Measurements from ENCODE around the gene GMCL2.

GMCL2 gene

DNA sequence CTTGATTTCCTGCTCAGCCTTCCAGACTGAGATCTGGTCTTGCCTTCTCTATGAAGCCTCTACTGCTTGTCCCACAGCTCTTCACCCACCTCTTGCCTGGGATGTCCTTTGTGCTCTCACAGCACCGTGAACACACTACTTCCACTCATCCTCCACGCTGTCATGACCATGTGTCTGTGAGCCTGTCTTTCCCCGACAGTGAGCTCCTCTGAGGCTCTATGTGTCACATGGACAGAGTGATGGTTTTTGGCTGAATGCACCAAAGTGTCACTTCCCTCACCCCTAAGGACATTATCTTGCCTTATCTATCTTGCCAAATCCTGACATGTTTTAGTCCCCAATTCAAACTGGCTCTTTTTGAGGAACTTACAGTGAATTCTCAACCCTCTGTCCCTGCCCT lies 34.1 kb upstream of the GMCL2 start:
- peaks cover 65% of the 10 kb centered on the region for H3K36me3 ChIP-seq (ENCODE audit: control insufficient read depth, insufficient read depth, low read length)
- no peak overlapping the region for H3K9ac ChIP-seq (ENCODE audit: low read length)

DNA sequence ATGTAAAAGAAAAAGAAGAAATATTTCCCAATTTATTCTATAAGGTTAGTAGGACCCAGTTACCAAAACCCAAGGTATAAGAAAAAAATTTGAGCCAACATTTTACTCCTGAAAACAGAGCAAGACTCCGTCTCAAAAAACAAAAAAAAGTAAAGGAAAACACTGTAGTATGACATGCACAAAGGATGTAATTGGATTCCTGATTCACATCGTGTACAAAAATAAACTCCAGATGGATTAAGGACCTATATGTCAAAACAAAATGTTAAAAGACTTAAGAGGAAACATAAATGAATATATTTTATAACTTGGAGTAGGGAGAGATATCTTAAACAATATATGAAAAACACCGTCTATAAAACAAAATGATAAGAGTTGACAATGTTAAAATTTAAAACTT lies 31.7 kb upstream of the GMCL2 start:
- peaks cover 6% of the 10 kb centered on the region for H3K4me1 ChIP-seq (ENCODE audit: control insufficient read depth, insufficient read depth, low read length)
- H3K27me3 ChIP-seq (ENCODE audit: control insufficient read depth, insufficient read depth, low read length): no peaks in the 10 kb centered on the region
- H3K9me3 ChIP-seq (ENCODE audit: control insufficient read depth, insufficient read depth, low read depth, low read length): no peaks in the 10 kb centered on the region
- no peak overlapping the region for H3K4me3 ChIP-seq (ENCODE audit: low read depth, low read length)
- no peak overlapping the region for H3K9ac ChIP-seq (ENCODE audit: low read length)
- peaks cover 80% of the 10 kb centered on the region for H3K36me3 ChIP-seq (ENCODE audit: control insufficient read depth, insufficient read depth, low read length)
- H3K27ac ChIP-seq (ENCODE audit: low read depth, low read length): no peak overlapping the region

More for the DNA sequence above, 34.1 kb upstream of the GMCL2 start:
- no peaks in the 10 kb centered on the region for H3K9me3 ChIP-seq (ENCODE audit: control insufficient read depth, insufficient read depth, low read depth, low read length)
- H3K4me3 ChIP-seq (ENCODE audit: low read depth, low read length): no peak overlapping the region
- peaks cover 14% of the 10 kb centered on the region for H3K4me1 ChIP-seq (ENCODE audit: control insufficient read depth, insufficient read depth, low read length)
- no peak overlapping the region for H3K27ac ChIP-seq (ENCODE audit: low read depth, low read length)
- no peaks in the 10 kb centered on the region for H3K27me3 ChIP-seq (ENCODE audit: control insufficient read depth, insufficient read depth, low read length)

DNA sequence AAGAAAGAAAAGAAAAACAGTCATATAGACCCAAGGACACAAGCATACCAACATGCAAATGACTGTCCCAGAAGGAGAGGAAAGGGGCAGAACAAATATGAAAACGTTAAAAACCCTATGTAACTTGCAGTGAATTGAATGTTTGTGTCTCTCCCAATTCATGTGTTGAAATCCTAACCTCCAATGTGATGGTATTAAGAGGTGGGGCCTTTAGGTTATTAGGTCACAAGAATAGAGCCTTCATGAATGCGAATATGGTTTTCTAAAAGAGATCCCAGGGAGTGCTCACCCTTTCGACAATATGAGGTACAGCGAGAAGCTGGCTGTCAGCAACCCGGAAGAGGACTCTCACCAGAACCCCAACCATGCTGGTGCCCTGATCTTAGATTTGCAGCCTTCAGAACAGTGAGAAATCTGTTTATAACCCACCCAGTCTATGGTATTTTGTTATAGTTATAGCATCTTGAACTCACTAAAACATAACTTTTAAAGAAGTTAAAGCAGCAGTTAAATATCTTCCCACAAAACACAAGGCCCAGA lies 31.1 kb upstream of the GMCL2 start:
- H3K36me3 ChIP-seq (ENCODE audit: control insufficient read depth, insufficient read depth, low read length): peaks cover 80% of the 10 kb centered on the region

DNA sequence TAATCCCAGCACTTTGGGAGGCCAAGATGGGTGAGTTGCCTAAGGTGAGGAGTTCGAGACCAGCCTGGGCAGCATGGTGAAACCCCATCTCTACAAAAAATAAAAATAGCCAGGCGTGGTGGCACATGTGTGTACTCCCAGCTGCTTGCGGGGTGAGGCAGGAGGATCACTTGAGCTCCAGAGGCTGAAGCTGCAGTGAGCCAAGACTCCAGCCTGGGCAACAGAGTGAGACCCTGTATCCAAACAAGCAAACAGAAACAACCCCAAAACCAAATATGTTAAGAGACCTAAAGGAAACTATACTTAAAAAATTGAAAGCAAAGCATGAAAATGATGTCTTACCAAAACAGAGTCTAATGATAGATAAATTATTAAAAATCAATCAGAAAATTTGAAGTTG lies 29.6 kb upstream of the GMCL2 start:
- H3K4me3 ChIP-seq (ENCODE audit: low read depth, low read length): no peak overlapping the region
- H3K27ac ChIP-seq (ENCODE audit: low read depth, low read length): no peak overlapping the region
- H3K27me3 ChIP-seq (ENCODE audit: control insufficient read depth, insufficient read depth, low read length): no peaks in the 10 kb centered on the region
- H3K36me3 ChIP-seq (ENCODE audit: control insufficient read depth, insufficient read depth, low read length): peaks cover 86% of the 10 kb centered on the region
- no peak overlapping the region for H3K9ac ChIP-seq (ENCODE audit: low read length)
- no peaks in the 10 kb centered on the region for H3K9me3 ChIP-seq (ENCODE audit: control insufficient read depth, insufficient read depth, low read depth, low read length)
- H3K4me1 ChIP-seq (ENCODE audit: control insufficient read depth, insufficient read depth, low read length): no peaks in the 10 kb centered on the region; the same call in 1 of the 2 replicates

More for the DNA sequence above, 31.1 kb upstream of the GMCL2 start:
- Histone ChIP-seq H3K9me3 (ENCODE audit: control insufficient read depth, insufficient read depth, low read depth, low read length) (no peaks in the 10 kb centered on the region), H3K9ac (ENCODE audit: low read length) (no peak overlapping the region), H3K27me3 (ENCODE audit: control insufficient read depth, insufficient read depth, low read length) (no peaks in the 10 kb centered on the region), H3K4me1 (ENCODE audit: control insufficient read depth, insufficient read depth, low read length) (peaks cover 1% of the 10 kb centered on the region; the same call in 1 of the 2 replicates), H3K4me3 (ENCODE audit: low read depth, low read length) (no peak overlapping the region), H3K27ac (ENCODE audit: low read depth, low read length) (no peak overlapping the region)

DNA sequence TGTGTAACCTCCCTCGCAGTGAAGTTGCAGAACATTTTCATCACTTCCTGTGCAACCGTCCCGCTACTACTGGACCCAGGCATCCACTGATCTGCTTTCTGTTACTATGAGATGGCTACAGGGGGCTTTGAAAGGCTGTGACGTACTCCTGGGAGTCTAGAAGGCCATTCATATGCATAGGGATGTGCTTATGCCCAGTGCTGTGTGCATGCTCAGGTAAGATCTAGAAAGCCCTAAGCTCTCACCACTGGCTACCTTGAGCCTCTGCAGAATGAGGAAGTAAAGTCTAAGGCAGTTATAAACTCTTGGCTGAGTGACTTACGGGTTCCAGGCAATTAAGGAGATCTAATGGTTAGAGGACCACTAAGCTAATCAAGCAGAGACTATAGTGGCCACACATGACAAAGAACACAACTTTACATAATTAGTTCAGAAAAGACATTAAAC lies 28.9 kb upstream of the GMCL2 start:
- Histone ChIP-seq H3K9ac (ENCODE audit: low read length) (no peak overlapping the region), H3K27ac (ENCODE audit: low read depth, low read length) (no peak overlapping the region), H3K36me3 (ENCODE audit: control insufficient read depth, insufficient read depth, low read length) (peaks cover 86% of the 10 kb centered on the region), H3K4me3 (ENCODE audit: low read depth, low read length) (no peak overlapping the region), H3K27me3 (ENCODE audit: control insufficient read depth, insufficient read depth, low read length) (no peaks in the 10 kb centered on the region), H3K9me3 (ENCODE audit: control insufficient read depth, insufficient read depth, low read depth, low read length) (no peaks in the 10 kb centered on the region), H3K4me1 (ENCODE audit: control insufficient read depth, insufficient read depth, low read length) (no peaks in the 10 kb centered on the region; the same call in 1 of the 2 replicates)

- H3K4me1 ChIP-seq (ENCODE audit: control insufficient read depth, insufficient read depth, low read length): no peaks in the 10 kb centered on the region; the same call in 1 of the 2 replicates
- no peaks in the 10 kb centered on the region for H3K9me3 ChIP-seq (ENCODE audit: control insufficient read depth, insufficient read depth, low read depth, low read length)
- H3K9ac ChIP-seq (ENCODE audit: low read length): no peak overlapping the region
- H3K27ac ChIP-seq (ENCODE audit: low read depth, low read length): no peak overlapping the region
- no peak overlapping the region for H3K4me3 ChIP-seq (ENCODE audit: low read depth, low read length)
- no peaks in the 10 kb centered on the region for H3K27me3 ChIP-seq (ENCODE audit: control insufficient read depth, insufficient read depth, low read length)
- peaks cover 86% of the 10 kb centered on the region for H3K36me3 ChIP-seq (ENCODE audit: control insufficient read depth, insufficient read depth, low read length)
These were observed 28.3 kb upstream of the GMCL2 start for GRCh38 chr5:178215280-178216002.

DNA sequence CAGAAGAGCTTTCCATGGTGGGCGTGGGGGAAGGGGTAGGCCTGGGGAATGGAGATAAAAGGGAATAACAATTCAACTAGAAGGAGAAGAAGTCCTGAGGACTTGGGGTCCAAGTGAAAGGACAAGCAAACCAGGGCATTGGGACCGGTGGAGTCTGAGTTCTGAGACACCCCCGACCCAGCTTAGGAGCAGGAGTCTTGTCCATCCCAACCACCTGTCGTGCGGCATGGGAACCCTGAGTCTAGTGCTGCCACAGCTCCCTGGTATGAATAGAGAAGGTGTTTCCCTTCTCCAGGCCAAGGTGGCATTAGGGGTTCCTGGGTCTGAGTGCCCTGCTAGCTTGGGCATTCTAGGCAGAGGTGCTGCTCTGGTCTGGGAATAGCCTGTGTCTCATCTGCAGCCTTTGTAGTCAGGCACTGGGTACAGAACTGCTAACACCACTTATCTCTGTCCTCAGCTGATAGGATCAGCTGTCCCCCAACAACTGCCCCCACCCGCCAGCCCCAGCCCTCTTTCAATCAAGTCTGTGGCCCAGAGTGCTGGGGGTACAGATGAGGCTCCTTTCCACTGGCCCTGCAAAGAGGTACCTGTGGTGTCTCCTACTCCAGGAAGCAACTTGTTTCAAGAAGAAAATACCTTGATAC lies 27.1 kb upstream of the GMCL2 start:
- no peaks in the 10 kb centered on the region for H3K27me3 ChIP-seq (ENCODE audit: control insufficient read depth, insufficient read depth, low read length)
- H3K9ac ChIP-seq (ENCODE audit: low read length): no peak overlapping the region
- no peak overlapping the region for H3K27ac ChIP-seq (ENCODE audit: low read depth, low read length)
- H3K4me3 ChIP-seq (ENCODE audit: low read depth, low read length): no peak overlapping the region
- H3K9me3 ChIP-seq (ENCODE audit: control insufficient read depth, insufficient read depth, low read depth, low read length): no peaks in the 10 kb centered on the region
- no peaks in the 10 kb centered on the region; the same call in 1 of the 2 replicates for H3K4me1 ChIP-seq (ENCODE audit: control insufficient read depth, insufficient read depth, low read length)
- H3K36me3 ChIP-seq (ENCODE audit: control insufficient read depth, insufficient read depth, low read length): peaks cover 93% of the 10 kb centered on the region

DNA sequence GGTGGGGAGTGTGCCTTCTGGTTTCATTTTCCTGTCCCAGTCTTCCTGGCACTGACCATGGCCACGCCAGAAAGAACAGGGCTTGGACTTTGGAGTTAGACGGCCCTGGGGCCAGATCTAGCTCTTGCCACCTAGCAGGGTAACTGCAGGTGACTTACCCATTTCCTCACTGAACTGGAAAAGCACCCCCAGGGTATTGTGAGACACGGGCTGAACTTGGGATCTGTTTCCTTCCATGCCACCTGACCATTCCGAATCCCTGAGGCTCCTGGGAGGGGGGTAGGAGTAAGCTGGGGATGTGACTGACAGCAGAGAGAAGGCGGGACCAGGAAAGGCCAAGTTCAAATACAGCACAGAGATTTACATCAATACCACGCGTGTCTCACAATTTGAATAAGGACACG lies 26.6 kb upstream of the GMCL2 start:
- Histone ChIP-seq H3K27ac (ENCODE audit: low read depth, low read length) (no peak overlapping the region), H3K9ac (ENCODE audit: low read length) (no peak overlapping the region), H3K36me3 (ENCODE audit: control insufficient read depth, insufficient read depth, low read length) (peaks cover 93% of the 10 kb centered on the region), H3K27me3 (ENCODE audit: control insufficient read depth, insufficient read depth, low read length) (no peaks in the 10 kb centered on the region), H3K4me1 (ENCODE audit: control insufficient read depth, insufficient read depth, low read length) (no peaks in the 10 kb centered on the region; the same call in 1 of the 2 replicates), H3K9me3 (ENCODE audit: control insufficient read depth, insufficient read depth, low read depth, low read length) (no peaks in the 10 kb centered on the region), H3K4me3 (ENCODE audit: low read depth, low read length) (no peak overlapping the region)

DNA sequence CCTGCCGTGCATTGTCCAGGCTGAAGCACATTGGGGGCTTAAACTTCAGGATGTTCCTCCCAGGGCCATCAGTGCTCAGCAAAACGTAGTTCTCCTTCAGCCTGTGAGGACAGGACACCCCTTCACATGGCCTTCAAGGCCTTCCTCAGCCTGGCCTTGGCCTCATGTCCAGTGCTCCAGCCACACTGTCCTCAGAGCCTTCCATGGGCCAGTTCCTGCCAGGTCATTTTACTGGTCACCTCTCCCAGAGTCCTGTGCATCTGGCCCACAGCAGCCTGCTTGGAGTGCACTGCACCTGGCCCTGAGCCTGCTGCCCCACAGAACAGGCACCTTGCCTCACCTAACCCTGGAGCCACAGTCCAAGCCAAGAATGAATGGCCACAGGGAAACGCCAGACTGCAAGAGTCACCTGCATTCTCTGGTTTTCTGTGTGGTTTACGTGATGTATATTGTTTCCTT lies 25.9 kb upstream of the GMCL2 start:
- Histone ChIP-seq H3K36me3 (ENCODE audit: control insufficient read depth, insufficient read depth, low read length) (peaks cover 93% of the 10 kb centered on the region), H3K27me3 (ENCODE audit: control insufficient read depth, insufficient read depth, low read length) (no peaks in the 10 kb centered on the region), H3K4me3 (ENCODE audit: low read depth, low read length) (no peak overlapping the region), H3K27ac (ENCODE audit: low read depth, low read length) (no peak overlapping the region), H3K9me3 (ENCODE audit: control insufficient read depth, insufficient read depth, low read depth, low read length) (no peaks in the 10 kb centered on the region), H3K9ac (ENCODE audit: low read length) (no peak overlapping the region), H3K4me1 (ENCODE audit: control insufficient read depth, insufficient read depth, low read length) (no peaks in the 10 kb centered on the region; the same call in 1 of the 2 replicates)

DNA sequence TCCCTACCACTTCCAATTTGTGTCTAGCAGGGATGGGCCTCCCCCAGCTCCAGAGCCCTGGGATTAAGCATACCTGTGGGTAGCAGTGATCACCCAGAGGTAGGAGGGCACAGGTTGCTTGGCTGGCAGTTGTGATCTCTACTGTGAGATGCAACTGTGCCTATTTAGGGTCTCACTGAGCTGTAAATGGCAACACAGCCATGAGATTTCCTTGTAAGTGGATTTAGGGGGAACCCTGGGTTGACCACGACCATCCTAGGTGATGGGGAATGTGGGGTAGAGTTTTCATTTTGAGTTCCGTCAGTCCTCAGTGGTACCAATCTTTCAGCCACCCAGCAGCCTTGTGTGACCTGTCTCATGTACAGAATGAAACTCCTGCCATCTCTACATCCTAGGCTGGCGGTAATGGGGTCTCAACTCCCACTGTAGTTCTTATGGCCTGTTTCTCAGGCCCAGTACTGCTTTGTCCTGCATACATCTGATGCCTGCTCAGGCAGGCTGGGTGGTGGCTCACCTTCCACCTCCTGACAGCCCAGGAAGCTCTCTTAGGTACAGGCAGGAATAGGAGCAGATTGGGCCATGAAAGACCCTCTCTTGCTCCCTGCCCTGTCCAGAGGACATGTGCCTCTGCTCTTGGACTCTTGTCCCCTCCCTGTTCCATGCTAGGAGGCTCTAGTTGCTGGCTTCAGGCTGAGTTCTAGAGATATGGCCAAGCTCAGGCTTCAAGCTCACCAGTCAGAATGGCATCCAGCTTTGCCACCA lies 25.3 kb upstream of the GMCL2 start:
- H3K36me3 ChIP-seq (ENCODE audit: control insufficient read depth, insufficient read depth, low read length): peaks cover 99% of the 10 kb centered on the region
- H3K4me1 ChIP-seq (ENCODE audit: control insufficient read depth, insufficient read depth, low read length): no peaks in the 10 kb centered on the region; the same call in 1 of the 2 replicates
- H3K9me3 ChIP-seq (ENCODE audit: control insufficient read depth, insufficient read depth, low read depth, low read length): no peaks in the 10 kb centered on the region
- H3K9ac ChIP-seq (ENCODE audit: low read length): no peak overlapping the region
- no peak overlapping the region for H3K27ac ChIP-seq (ENCODE audit: low read depth, low read length)
- no peaks in the 10 kb centered on the region for H3K27me3 ChIP-seq (ENCODE audit: control insufficient read depth, insufficient read depth, low read length)
- H3K4me3 ChIP-seq (ENCODE audit: low read depth, low read length): no peak overlapping the region
